Stimulated activated CD8-positive, alpha-beta memory T cell treated with anti-CD3 and anti-CD28 coated beads, Interleukin-4, amount 100 ng/mL, for 24 hours (primary cell): ENCODE data around the gene B4GALT1.
"Not testable (repeated sequence)": the region's sequence is repeated elsewhere in the genome, so short reads cannot be mapped to it uniquely, and the experiment has no call there.

Experiments used
- DNase-seq: peaks from one replicate; pipeline ENCODE4 v3.0.0-alpha.2; 2020; ENCODE audit warnings: low read depth

B4GALT1 gene

GRCh38 chr9:33184963-33185362 is 17.8 kb upstream of the B4GALT1 start:
- no peak for DNase-seq

GRCh38 chr9:33182519-33182918 is 15.4 kb upstream of the B4GALT1 start:
- DNase-seq = no peak

- DNase-seq = no peak
Observed at GRCh38 chr9:33180526-33181184, 13.5 kb upstream of the B4GALT1 start.

GRCh38 chr9:33178972-33179697 is 12.0 kb upstream of the B4GALT1 start:
- no peak for DNase-seq

GRCh38 chr9:33177639-33178038 is 10.5 kb upstream of the B4GALT1 start:
- no peak for DNase-seq

GRCh38 chr9:33177086-33177485 is 9.9 kb upstream of the B4GALT1 start:
- no peak for DNase-seq

- DNase-seq = no peak
Observed at GRCh38 chr9:33175649-33176325, 8.7 kb upstream of the B4GALT1 start.

- DNase-seq = no peak
Observed at GRCh38 chr9:33172256-33173238, 5.4 kb upstream of the B4GALT1 start.

- no peak for DNase-seq
Observed at GRCh38 chr9:33170464-33171415, 3.6 kb upstream of the B4GALT1 start.

GRCh38 chr9:33168941-33169544 is 1.9 kb upstream of the B4GALT1 start:
- DNase-seq = no peak

GRCh38 chr9:33167972-33168461 is 881 bp upstream of the B4GALT1 start:
- DNase-seq = no peak

GRCh38 chr9:33166231-33167083 is 679 bp downstream of the B4GALT1 start:
- no peak for DNase-seq

GRCh38 chr9:33165263-33166151 is 1.6 kb downstream of the B4GALT1 start:
- no peak for DNase-seq

GRCh38 chr9:33164921-33165262 is 2.2 kb downstream of the B4GALT1 start:
- DNase-seq = not testable (repeated sequence)

- DNase-seq = no peak
Observed at GRCh38 chr9:33164138-33164809, 2.9 kb downstream of the B4GALT1 start.

- no peak for DNase-seq
Observed at GRCh38 chr9:33163433-33164137, 3.6 kb downstream of the B4GALT1 start.

GRCh38 chr9:33162721-33163311 is 4.3 kb downstream of the B4GALT1 start:
- no peak for DNase-seq
